GM10266 (cell line): Measurements from ENCODE around the gene NKX2-1.
"Not testable (repeated sequence)": the region's sequence is repeated elsewhere in the genome, so short reads cannot be mapped to it uniquely, and the experiment has no call there.

Experiments used
- DNase-seq: peaks from one replicate; pipeline ENCODE4 v3.0.0; 2012; ENCODE audit errors: extremely low spot score
- TF ChIP-seq, protein P1 (sequence below): IDR thresholded peaks from 2 replicates; pipeline ENCODE4 v1.5.1; 2012; ENCODE audit warnings: mild to moderate bottlenecking, low read depth; ENCODE audit not compliant: control insufficient read depth, insufficient read depth; ENCODE audit errors: missing control alignments

NKX2-1 gene

GRCh38 chr14:36477266-36477665 is 42.8 kb downstream of the NKX2-1 start:
- TF ChIP-seq, protein P1, sequence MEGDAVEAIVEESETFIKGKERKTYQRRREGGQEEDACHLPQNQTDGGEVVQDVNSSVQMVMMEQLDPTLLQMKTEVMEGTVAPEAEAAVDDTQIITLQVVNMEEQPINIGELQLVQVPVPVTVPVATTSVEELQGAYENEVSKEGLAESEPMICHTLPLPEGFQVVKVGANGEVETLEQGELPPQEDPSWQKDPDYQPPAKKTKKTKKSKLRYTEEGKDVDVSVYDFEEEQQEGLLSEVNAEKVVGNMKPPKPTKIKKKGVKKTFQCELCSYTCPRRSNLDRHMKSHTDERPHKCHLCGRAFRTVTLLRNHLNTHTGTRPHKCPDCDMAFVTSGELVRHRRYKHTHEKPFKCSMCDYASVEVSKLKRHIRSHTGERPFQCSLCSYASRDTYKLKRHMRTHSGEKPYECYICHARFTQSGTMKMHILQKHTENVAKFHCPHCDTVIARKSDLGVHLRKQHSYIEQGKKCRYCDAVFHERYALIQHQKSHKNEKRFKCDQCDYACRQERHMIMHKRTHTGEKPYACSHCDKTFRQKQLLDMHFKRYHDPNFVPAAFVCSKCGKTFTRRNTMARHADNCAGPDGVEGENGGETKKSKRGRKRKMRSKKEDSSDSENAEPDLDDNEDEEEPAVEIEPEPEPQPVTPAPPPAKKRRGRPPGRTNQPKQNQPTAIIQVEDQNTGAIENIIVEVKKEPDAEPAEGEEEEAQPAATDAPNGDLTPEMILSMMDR, result no peak
- no peak for DNase-seq

DNA sequence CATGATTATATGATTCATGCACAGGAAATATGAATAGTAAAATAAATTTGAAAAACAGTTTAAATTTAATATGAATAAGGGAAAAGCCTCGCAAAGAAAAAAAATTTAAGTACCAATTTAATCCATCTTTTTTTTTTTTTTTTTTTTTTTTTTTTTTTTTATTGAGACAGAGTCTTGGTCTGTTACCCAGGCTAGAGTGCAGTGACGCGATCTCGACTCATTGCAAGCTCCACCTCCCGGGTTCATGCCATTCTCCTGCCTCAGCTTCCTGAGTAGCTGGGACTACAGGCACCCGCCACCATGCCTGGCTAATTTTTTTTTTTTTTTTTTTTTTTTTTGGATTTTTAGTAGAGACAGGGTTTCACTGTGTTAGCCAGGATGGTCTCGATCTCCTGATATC is 44.0 kb downstream of the NKX2-1 start:
- DNase-seq, result not testable (repeated sequence)

GRCh38 chr14:36474593-36474992 is 45.4 kb downstream of the NKX2-1 start:
- no peak for DNase-seq
- TF ChIP-seq, protein P1, result no peak

GRCh38 chr14:36471431-36471830 is 48.6 kb downstream of the NKX2-1 start:
- DNase-seq, result no peak
- TF ChIP-seq, protein P1, result no peak

GRCh38 chr14:36467332-36467731 is 52.7 kb downstream of the NKX2-1 start:
- TF ChIP-seq, protein P1, result no peak
- DNase-seq, result no peak
